K562 (cell line): ENCODE measurements around the gene SNX14. TPM values are rescaled to one million over a fixed set of nuclear protein-coding genes. Genes with fewer than 3 reads are reported as not detected.

Experiments
- CGGBP1 ChIP-seq: fragments of 250-450 bp; sonication (Bioruptor Pico); IDR thresholded peaks from 2 replicates; pipeline ENCODE4 v1.9.0; 2021; ENCODE audit warnings: mild to moderate bottlenecking
- CREB3 ChIP-seq: fragments of 450-650 bp; conservative IDR thresholded peaks from 2 replicates; pipeline ENCODE4 v1.6.1; 2016; ENCODE audit warnings: missing genetic modification characterization, low read depth, mild to moderate bottlenecking, missing compliant biosample characterization, moderate library complexity
- EGR1 ChIP-seq: fragments of 450-650 bp; conservative IDR thresholded peaks from 2 replicates; pipeline ENCODE4 v1.6.1; 2017; ENCODE audit warnings: mild to moderate bottlenecking
- GMEB1 ChIP-seq: fragments of 250-450 bp; sonication (Bioruptor Pico); IDR thresholded peaks from 2 replicates; pipeline ENCODE4 v1.4.0; 2020; ENCODE audit warnings: mild to moderate bottlenecking
- GTF2E2 ChIP-seq: fragments of 200-800 bp; sonication (Bioruptor generic); IDR thresholded peaks from 2 replicates; pipeline ENCODE4 v1.6.1; 2016; ENCODE audit warnings: missing genetic modification characterization, missing compliant biosample characterization
- HCFC1 ChIP-seq: IDR thresholded peaks from 2 replicates; pipeline ENCODE4 v1.6.1; 2012; ENCODE audit warnings: low read depth, low read length, improper control_type of control experiment
- HDAC3 ChIP-seq: fragments of 450-650 bp; IDR thresholded peaks from 2 replicates; pipeline ENCODE4 v1.6.1; 2018; ENCODE audit warnings: borderline replicate concordance, mild to moderate bottlenecking, moderate library complexity; ENCODE audit not compliant: partially characterized antibody
- HMG20A ChIP-seq: fragments of 450-650 bp; formaldehyde crosslinking; conservative IDR thresholded peaks from 2 replicates; pipeline ENCODE4 v1.4.0; 2020; ENCODE audit warnings: mild to moderate bottlenecking, mixed read lengths
- JUN ChIP-seq, 2 experiments: sonication (generic) in 1 of 2; formaldehyde crosslinking in 1 of 2; IDR thresholded peaks; 2 replicates each; pipeline versions ENCODE4 v1.6.1 to v1.8.0; 2012 to 2022; ENCODE audit warnings: borderline replicate concordance in 2 of 2, mild to moderate bottlenecking in 2 of 2, improper control_type of control experiment in 1 of 2, low read depth in 1 of 2, low read length in 1 of 2, missing genetic modification reagents in 1 of 2
- MAFF ChIP-seq: IDR thresholded peaks from 2 replicates; pipeline ENCODE4 v1.6.1; 2012; ENCODE audit warnings: low read length, improper control_type of control experiment
- OTX1 ChIP-seq: fragments of 450-650 bp; formaldehyde crosslinking; IDR thresholded peaks from 2 replicates; pipeline ENCODE4 v1.4.0; 2022; ENCODE audit warnings: mild to moderate bottlenecking
- PHB ChIP-seq: fragments of 250-450 bp; sonication (Bioruptor Pico); IDR thresholded peaks from 2 replicates; pipeline ENCODE4 v1.5.0; 2021
- POLR2A ChIP-seq: fragments of 450-650 bp; conservative IDR thresholded peaks from 2 replicates; pipeline ENCODE4 v1.6.1; 2016
- PREB ChIP-seq: sonication (generic); formaldehyde crosslinking; IDR thresholded peaks from 2 replicates; pipeline ENCODE4 v1.8.1; 2023; ENCODE audit warnings: mild to moderate bottlenecking, missing genetic modification reagents
- SAP30 ChIP-seq: fragments of 200-600 bp; sonication (generic); IDR thresholded peaks from 2 replicates; pipeline ENCODE4 v1.6.1; 2012; ENCODE audit warnings: borderline replicate concordance, low read depth, mild to moderate bottlenecking, moderate library complexity, low read length, control low read depth, inconsistent platforms; ENCODE audit not compliant: insufficient read depth, poor library complexity, severe bottlenecking
- SMAD3 ChIP-seq: fragments of 450-650 bp; formaldehyde crosslinking; conservative IDR thresholded peaks from 2 replicates; pipeline ENCODE4 v1.4.0; 2020; ENCODE audit warnings: mild to moderate bottlenecking
- SREBF1 ChIP-seq: fragments of 150-350 bp; IDR thresholded peaks from 2 replicates; pipeline ENCODE4 v1.6.1; 2014; ENCODE audit warnings: antibody characterized with exemption, low read depth, low read length, borderline replicate concordance
- TAF15 ChIP-seq: fragments of 200-400 bp; formaldehyde crosslinking; IDR thresholded peaks from 2 replicates; pipeline ENCODE4 v1.6.1; 2017; ENCODE audit warnings: mild to moderate bottlenecking, low read depth, low read length, moderate library complexity
- UBTF ChIP-seq, 2 experiments: IDR thresholded peaks; 2 replicates each; pipeline ENCODE4 v1.6.1; 2012; ENCODE audit warnings: improper control_type of control experiment in 2 of 2, low read depth in 2 of 2, low read length in 2 of 2, borderline replicate concordance in 1 of 2
- ZKSCAN8 ChIP-seq: fragments of 200-800 bp; sonication (Bioruptor generic); IDR thresholded peaks from 2 replicates; pipeline ENCODE4 v1.6.1; 2016; ENCODE audit warnings: missing genetic modification characterization, missing compliant biosample characterization
- ZNF197 ChIP-seq: fragments of 200-800 bp; sonication (Bioruptor generic); IDR thresholded peaks from 2 replicates; pipeline ENCODE4 v1.6.1; 2016; ENCODE audit warnings: low read depth, missing genetic modification characterization, missing compliant biosample characterization
- polyA plus RNA-seq, 8 experiments: library from polyadenylated mRNA; depleted of rRNA in 4 of 8; stranded (reverse) in 5 of 8; unstranded in 3 of 8; fragments of >200 nt; fragmentation: Nextera tagmentation in 2 of 8; fragmentation: Illumina TruSeq in 1 of 8; extraction: Ambion mirVana in 2 of 8; extraction: Trizol in 1 of 8; gene quantifications; 2 replicates each; pipeline versions ENCODE4 v1.2.1 to v1.2.3, GENCODE V29; 2011 to 2014; ENCODE audit warnings: inconsistent platforms in 1 of 8, missing spikeins in 1 of 8
- total RNA-seq, 7 experiments: library from RNA; depleted of rRNA in 6 of 7; stranded (reverse); fragments of >200 nt in 6 of 7; fragmentation: Illumina TruSeq in 2 of 7; extraction: Trizol in 2 of 7; gene quantifications; 2 replicates each; pipeline versions ENCODE4 v1.2.1 to v1.2.3, GENCODE V29; 2011 to 2021; ENCODE audit warnings: low replicate concordance in 1 of 7

SNX14 gene
- total and polyA plus RNA-seq, 9 of the 15 experiments (the other 6 are each of a cell fraction or from before 2014, with no cell fraction given): 46.5 to 140 (median 71.2) TPM

GRCh38 chr6:85593438-85594196 lies at the start of gene SNX14 (continued):
- TF ChIP-seq UBTF (IDR thresholded peaks at IDR 0.05; ENCODE audit: borderline replicate concordance in 1 of 2, low read depth in 2 of 2, low read length in 2 of 2): peak; percentile 72 to 85; a peak in 3 of 4 replicates
- no peak for TF ChIP-seq ZKSCAN8
- TF ChIP-seq HCFC1: no peak; the same call in none of the 2 replicates
- peak; percentile 70; the same call in 1 of the 2 replicates for TF ChIP-seq JUN (IDR thresholded peaks at IDR 0.05; ENCODE audit: borderline replicate concordance, low read depth, low read length)
- 0 out of 2 replicates have a peak, but pooled peaks have one; percentile 93 for TF ChIP-seq JUN (CRISPR knock-in tag; IDR thresholded peaks at IDR 0.05; ENCODE audit: borderline replicate concordance)
- TF ChIP-seq MAFF: no peak
- no peak for TF ChIP-seq OTX1
- 0 out of 2 replicates have a peak, but pooled peaks have one; percentile 77 for TF ChIP-seq GTF2E2 (tag)
- TF ChIP-seq GMEB1 (CRISPR knock-in tag): peak; percentile 90
- TF ChIP-seq HMG20A (CRISPR knock-in tag): no peak
- no peak for TF ChIP-seq TAF15
- no peak for TF ChIP-seq HDAC3
- no peak for TF ChIP-seq SREBF1
- TF ChIP-seq POLR2A: peak; percentile 88
- no peak for TF ChIP-seq CREB3 (tag)
- no peak for TF ChIP-seq SAP30
- no peak for TF ChIP-seq SMAD3 (CRISPR knock-in tag)
- TF ChIP-seq EGR1: peak; percentile 42; the same call in 1 of the 2 replicates
- TF ChIP-seq PREB (CRISPR knock-in tag): no peak
- TF ChIP-seq ZNF197 (CRISPR knock-in tag): no peak
- 0 out of 2 replicates have a peak, but pooled peaks have one; percentile 9 for TF ChIP-seq CGGBP1 (CRISPR knock-in tag)
- no peak for TF ChIP-seq PHB (CRISPR knock-in tag)
